HCT116 (cell line): ENCODE measurements around the gene TTC23. TPM values are rescaled to one million over a fixed set of nuclear protein-coding genes. Genes with fewer than 3 reads are reported as not detected.

Experiments
- ATAC-seq: fragments of 200-7000 bp; cut with Tn5 transposase; 2 replicates; pipeline ENCODE4 v1.9.1; 2020; ENCODE audit warnings: mild to moderate bottlenecking, moderate library complexity
- BruUV-seq: library from RNA; stranded (reverse); fragments of 400-500 nt; replicated peaks from 2 replicates; lab custom pipeline; 2021; lab: Mats Ljungman, UMichigan
- CTCF ChIA-PET: fragments of 300-600 bp; sonication (Branson Sonifier 250); formaldehyde crosslinking; loops from one replicate; lab custom pipeline; 2021; ENCODE audit warnings: antibody characterized with exemption; lab: Charles Lee
- POLR2A ChIA-PET: fragments of 300-600, 350-600 bp; sonication (Branson Sonifier 250); formaldehyde crosslinking; loops from one replicate; lab custom pipeline; 2021; ENCODE audit warnings: antibody characterized with exemption; lab: Charles Lee
- RAD21 ChIA-PET, 2 experiments: fragments of 300-600 bp; sonication (Branson Sonifier 250); formaldehyde crosslinking; loops; one replicate each; lab custom pipeline; 2023; ENCODE audit warnings: low total read pairs in 2 of 2; ENCODE audit not compliant: uncharacterized antibody in 2 of 2, unreplicated experiment in 2 of 2, low non-redundant PET in 1 of 2; lab: Charles Lee
- DNase-seq: peaks from one replicate; pipeline ENCODE4 v3.0.0-alpha.2; 2010; ENCODE audit warnings: low read depth, low spot score
- H2AFZ ChIP-seq: fragments of 200-600 bp; shearing (Covaris generic), sonication (generic); 2 replicates; pipeline ENCODE4 v1.6.1; 2017; ENCODE audit warnings: low read depth, mixed run types, mixed read lengths, antibody characterized with exemption, low read length; ENCODE audit not compliant: poor library complexity, severe bottlenecking
- H3K27ac ChIP-seq: 2 replicates; pipeline ENCODE4 v1.5.1; 2012; ENCODE audit warnings: low read depth, low read length
- H3K27me3 ChIP-seq: fragments of 200-600 bp; sonication (generic); 2 replicates; pipeline ENCODE4 v1.6.1; 2016; ENCODE audit warnings: mixed run types, low read length, mixed read lengths; ENCODE audit not compliant: insufficient read depth
- H3K36me3 ChIP-seq, 2 experiments: fragments of 200-500 bp in 1 of 2; fragments of 200-600 bp in 1 of 2; sonication (Bioruptor generic) in 1 of 2; sonication (generic) in 1 of 2; 2 replicates each; pipeline versions ENCODE4 v1.5.1 to v1.6.1; 2014 to 2016; ENCODE audit warnings: low read length in 2 of 2, inconsistent platforms in 1 of 2, mixed read lengths in 1 of 2, mixed run types in 1 of 2; ENCODE audit not compliant: insufficient read depth in 2 of 2, control insufficient read depth in 1 of 2
- H3K4me1 ChIP-seq, 2 experiments: fragments of 200-600 bp in 1 of 2; sonication (generic) in 1 of 2; 2 replicates each; pipeline versions ENCODE4 v1.5.1 to v1.6.1; 2012 to 2017; ENCODE audit warnings: low read length in 2 of 2, inconsistent platforms in 1 of 2, mild to moderate bottlenecking in 1 of 2, mixed read lengths in 1 of 2, mixed run types in 1 of 2, moderate library complexity in 1 of 2; ENCODE audit not compliant: insufficient read depth in 2 of 2, control insufficient read depth in 1 of 2
- H3K4me2 ChIP-seq: fragments of 200-600 bp; sonication (generic); 2 replicates; pipeline ENCODE4 v1.6.1; 2017; ENCODE audit warnings: mixed run types, low read length, mixed read lengths
- H3K4me3 ChIP-seq, 2 experiments: fragments of 200-600 bp in 1 of 2; sonication (generic) in 1 of 2; replicated peaks in 1 of 2; 2 replicates each; pipeline ENCODE4 v1.5.1; 2011 to 2016; ENCODE audit warnings: low read length in 2 of 2, control low read depth in 1 of 2, low read depth in 1 of 2, mild to moderate bottlenecking in 1 of 2, mixed read lengths in 1 of 2, mixed run types in 1 of 2
- H3K79me2 ChIP-seq: fragments of 200-600 bp; sonication (generic); 2 replicates; pipeline ENCODE4 v1.6.1; 2017; ENCODE audit warnings: mild to moderate bottlenecking, mixed run types, low read length, moderate library complexity, mixed read lengths; ENCODE audit not compliant: insufficient read depth
- H3K9ac ChIP-seq: fragments of 200-600 bp; sonication (generic); 2 replicates; pipeline ENCODE4 v1.6.1; 2016; ENCODE audit warnings: low read length, mixed read lengths
- H3K9me2 ChIP-seq: fragments of 200-600 bp; sonication (generic), shearing (Covaris generic); 2 replicates; pipeline ENCODE4 v1.6.1; 2017; ENCODE audit warnings: mixed run types, mild to moderate bottlenecking, moderate library complexity; ENCODE audit not compliant: insufficient read depth
- H3K9me3 ChIP-seq, 2 experiments: fragments of 200-500 bp in 1 of 2; fragments of 200-600 bp in 1 of 2; sonication (Bioruptor generic) in 1 of 2; sonication (generic) in 1 of 2; 2 replicates each; pipeline ENCODE4 v1.6.1; 2014 to 2017; ENCODE audit warnings: low read length in 2 of 2, mixed read lengths in 2 of 2, inconsistent platforms in 1 of 2, low read depth in 1 of 2, mild to moderate bottlenecking in 1 of 2, mixed run types in 1 of 2, moderate library complexity in 1 of 2; ENCODE audit not compliant: control insufficient read depth in 1 of 2, insufficient read depth in 1 of 2
- H4K20me1 ChIP-seq: fragments of 200-600 bp; sonication (generic), shearing (Covaris generic); 2 replicates; pipeline ENCODE4 v1.6.1; 2017; ENCODE audit warnings: mixed run types, mild to moderate bottlenecking, moderate library complexity; ENCODE audit not compliant: insufficient read depth
- CBX3 ChIP-seq: IDR thresholded peaks from 2 replicates; pipeline ENCODE4 v1.6.1; 2012; ENCODE audit warnings: low read depth
- ELF1 ChIP-seq: IDR thresholded peaks from 2 replicates; pipeline ENCODE4 v1.6.1; 2012; ENCODE audit warnings: low read depth, borderline replicate concordance
- EZH2 ChIP-seq: fragments of 200-600 bp; sonication (generic); IDR thresholded peaks from 2 replicates; pipeline ENCODE4 v1.6.1; 2017; ENCODE audit warnings: antibody characterized with exemption, mixed run types
- JUND ChIP-seq: IDR thresholded peaks from 2 replicates; pipeline ENCODE4 v1.6.1; 2012
- MAX ChIP-seq: IDR thresholded peaks from 2 replicates; pipeline ENCODE4 v1.6.1; 2012
- POLR2AphosphoS5 ChIP-seq: IDR thresholded peaks from 2 replicates; pipeline ENCODE4 v1.6.1; 2011; ENCODE audit warnings: mild to moderate bottlenecking, low read depth, low read length, moderate library complexity
- RAD21 ChIP-seq: IDR thresholded peaks from 2 replicates; pipeline ENCODE4 v1.6.1; 2012; ENCODE audit warnings: low read depth, mild to moderate bottlenecking
- REST ChIP-seq: IDR thresholded peaks from 2 replicates; pipeline ENCODE4 v1.6.1; 2012; ENCODE audit warnings: low read depth
- SP1 ChIP-seq: IDR thresholded peaks from 2 replicates; pipeline ENCODE4 v1.6.1; 2012; ENCODE audit warnings: low read depth
- SRF ChIP-seq: IDR thresholded peaks from 2 replicates; pipeline ENCODE4 v1.6.1; 2012; ENCODE audit warnings: low read depth
- TCF7L2 ChIP-seq: IDR thresholded peaks from 2 replicates; pipeline ENCODE4 v1.7.0; 2011; ENCODE audit warnings: borderline replicate concordance, inconsistent platforms; ENCODE audit not compliant: insufficient read depth, insufficient read length; ENCODE audit errors: extremely low read depth
- YY1 ChIP-seq: IDR thresholded peaks from 2 replicates; pipeline ENCODE4 v1.6.1; 2011; ENCODE audit warnings: low read length, low read depth, moderate library complexity, mild to moderate bottlenecking; ENCODE audit not compliant: insufficient replicate concordance; ENCODE audit errors: extremely low read depth
- ZFX ChIP-seq: fragments of 450-650 bp; IDR thresholded peaks from 2 replicates; pipeline ENCODE4 v1.6.1; 2017
- ZNF274 ChIP-seq: fragments of 200-500 bp; sonication (Bioruptor generic); IDR thresholded peaks from 2 replicates; pipeline ENCODE4 v1.6.1; 2014; ENCODE audit warnings: mild to moderate bottlenecking, low read depth, low read length, inconsistent platforms
- intact Hi-C: fragments of 100-400 bp; cut with micrococcal nuclease; formaldehyde crosslinking; loops from 2 replicates; pipeline ENCODE4 v1.10.0; 2022
- total RNA-seq: library from RNA; stranded (reverse); gene quantifications from one replicate; pipeline ENCODE4 v1.2.1, GENCODE V29; 2021; ENCODE audit not compliant: unreplicated experiment

The TTC23 gene
- total RNA-seq, 1 experiment from 2014 or later = 10.2 TPM

GRCh38 chr15:99130765-99131440 lies 118.5 kb downstream of the TTC23 start:
- no peaks in the 10 kb centered on the region for H3K9me2 ChIP-seq
- H2AFZ ChIP-seq = no peak overlapping the region
- intact Hi-C loops = no loop called here
- TSS peak; percentile 26 for BruUV-seq
- TF ChIP-seq RAD21 = no peak
- no peak for TF ChIP-seq MAX
- no peak for TF ChIP-seq ELF1
- TF ChIP-seq YY1 = no peak
- no peak for TF ChIP-seq SRF
- no peak for TF ChIP-seq SP1
- TF ChIP-seq ZNF274 = no peak
- TF ChIP-seq JUND = no peak
- TF ChIP-seq ZFX = no peak
- no peak for TF ChIP-seq TCF7L2
- TF ChIP-seq POLR2AphosphoS5 = no peak
- H3K9ac ChIP-seq = no peak overlapping the region
- H4K20me1 ChIP-seq = no peaks in the 10 kb centered on the region
- no peaks in the 10 kb centered on the region for H3K27me3 ChIP-seq
- no peaks in the 10 kb centered on the region for H3K79me2 ChIP-seq
- ATAC-seq (no peak), DNase-seq (no peak)
- H3K4me3 ChIP-seq = no peak overlapping the region
- H3K27ac ChIP-seq = no peak overlapping the region
- RAD21 ChIA-PET = no interaction called here
- H3K9me3 ChIP-seq = no peaks in the 10 kb centered on the region
- CTCF ChIA-PET = no interaction called here
- no peak overlapping the region for H3K4me2 ChIP-seq
- POLR2A ChIA-PET = no interaction called here
- H3K4me1 ChIP-seq = peaks cover 4 to 11% of the 10 kb centered on the region in 2 experiments; a peak in 3 of 4 replicates
- H3K36me3 ChIP-seq = no peaks in the 10 kb centered on the region

- POLR2A ChIA-PET = no interaction called here
- no peak for TF ChIP-seq ZFX
- TF ChIP-seq POLR2AphosphoS5 = no peak
- no peak for TF ChIP-seq EZH2
- no peak for TF ChIP-seq ZNF274
- TF ChIP-seq ELF1 = no peak
- TF ChIP-seq TCF7L2 = no peak
- TF ChIP-seq CBX3 = no peak
- TF ChIP-seq SP1 = no peak
- TF ChIP-seq YY1 = no peak
- no peak for TF ChIP-seq REST
- no peak for TF ChIP-seq MAX
- TF ChIP-seq RAD21 = no peak
These were observed 119.1 kb downstream of the TTC23 start for GRCh38 chr15:99130314-99130713.

More at GRCh38 chr15:99130314-99130713, 119.1 kb downstream of the TTC23 start:
- intact Hi-C loops = no loop called here
- no peak overlapping the region for H3K9ac ChIP-seq
- no peak overlapping the region for H2AFZ ChIP-seq
- no peaks in the 10 kb centered on the region for H4K20me1 ChIP-seq
- DNase-seq (no peak), ATAC-seq (no peak)
- H3K27me3 ChIP-seq = no peaks in the 10 kb centered on the region
- ChIA-PET RAD21 (no interaction called here), CTCF (no interaction called here)
- BruUV-seq = no TSS peak
- no peaks in the 10 kb centered on the region for H3K36me3 ChIP-seq
- H3K4me2 ChIP-seq = no peak overlapping the region
- H3K27ac ChIP-seq = no peak overlapping the region
- no peaks in the 10 kb centered on the region for H3K9me3 ChIP-seq
- no peak overlapping the region for H3K4me3 ChIP-seq
- peaks cover 7 to 17% of the 10 kb centered on the region in 2 experiments; a peak in 3 of 4 replicates for H3K4me1 ChIP-seq
- H3K79me2 ChIP-seq = no peaks in the 10 kb centered on the region
- no peaks in the 10 kb centered on the region for H3K9me2 ChIP-seq
